Activated B cell treated with CpG ODN at 0.5 μM for 24 hours (primary cell): ENCODE data around the gene USP31. TPM values are rescaled to one million over a fixed set of nuclear protein-coding genes. Genes with fewer than 3 reads are reported as not detected.

Experiments
- ATAC-seq: fragments of 200-7000 bp; cut with Tn5 transposase; one replicate; pipeline ENCODE4 v1.10.0; 2021; ENCODE audit warnings: low read depth, mild to moderate bottlenecking, moderate library complexity
- CTCF ChIA-PET: fragments of 350-600 bp; sonication (Branson Sonifier 250); formaldehyde crosslinking; loops from one replicate; lab custom pipeline; 2021; ENCODE audit warnings: antibody characterized with exemption; lab: Charles Lee
- POLR2A ChIA-PET: fragments of 350-600 bp; sonication (Branson Sonifier 250); formaldehyde crosslinking; loops from one replicate; lab custom pipeline; 2021; ENCODE audit warnings: antibody characterized with exemption; lab: Charles Lee
- DNase-seq: peaks from one replicate; pipeline ENCODE4 v3.0.0; 2022
- H3K27ac Mint-ChIP-seq: one replicate; pipeline ENCODE4 v1.8.0; 2020; ENCODE audit warnings: mixed read lengths
- H3K27me3 Mint-ChIP-seq: one replicate; pipeline ENCODE4 v1.8.0; 2021; ENCODE audit warnings: mixed read lengths
- H3K36me3 Mint-ChIP-seq: one replicate; pipeline ENCODE4 v1.8.0; 2021; ENCODE audit warnings: low read depth, mixed read lengths
- H3K4me1 Mint-ChIP-seq: one replicate; pipeline ENCODE4 v1.8.0; 2021; ENCODE audit warnings: mixed read lengths
- H3K4me3 Mint-ChIP-seq: one replicate; pipeline ENCODE4 v1.8.0; 2020; ENCODE audit warnings: mild to moderate bottlenecking, mixed read lengths
- H3K9me3 Mint-ChIP-seq: one replicate; pipeline ENCODE4 v1.8.0; 2020; ENCODE audit warnings: mixed read lengths
- intact Hi-C: fragments of 100-400 bp; cut with micrococcal nuclease; formaldehyde crosslinking; loops from one replicate; pipeline ENCODE4 v1.15.1; 2024
- total RNA-seq: library from RNA; stranded (reverse); gene quantifications from 2 replicates; pipeline ENCODE4 v1.2.3, GENCODE V29; 2022
- TF ChIP-seq, protein P1 (sequence below): fragments of 200-600 bp; IDR thresholded peaks from one replicate; pipeline ENCODE4 v1.8.0; 2022; ENCODE audit warnings: antibody characterized with exemption, mild to moderate bottlenecking

Gene USP31
- total RNA-seq, 1 donor from 2014 or later: 4.6 TPM

- H3K36me3 Mint-ChIP-seq: no peaks in the 10 kb centered on the region
- ChIA-PET POLR2A (no interaction called here), CTCF (no interaction called here)
- TF ChIP-seq, protein P1, sequence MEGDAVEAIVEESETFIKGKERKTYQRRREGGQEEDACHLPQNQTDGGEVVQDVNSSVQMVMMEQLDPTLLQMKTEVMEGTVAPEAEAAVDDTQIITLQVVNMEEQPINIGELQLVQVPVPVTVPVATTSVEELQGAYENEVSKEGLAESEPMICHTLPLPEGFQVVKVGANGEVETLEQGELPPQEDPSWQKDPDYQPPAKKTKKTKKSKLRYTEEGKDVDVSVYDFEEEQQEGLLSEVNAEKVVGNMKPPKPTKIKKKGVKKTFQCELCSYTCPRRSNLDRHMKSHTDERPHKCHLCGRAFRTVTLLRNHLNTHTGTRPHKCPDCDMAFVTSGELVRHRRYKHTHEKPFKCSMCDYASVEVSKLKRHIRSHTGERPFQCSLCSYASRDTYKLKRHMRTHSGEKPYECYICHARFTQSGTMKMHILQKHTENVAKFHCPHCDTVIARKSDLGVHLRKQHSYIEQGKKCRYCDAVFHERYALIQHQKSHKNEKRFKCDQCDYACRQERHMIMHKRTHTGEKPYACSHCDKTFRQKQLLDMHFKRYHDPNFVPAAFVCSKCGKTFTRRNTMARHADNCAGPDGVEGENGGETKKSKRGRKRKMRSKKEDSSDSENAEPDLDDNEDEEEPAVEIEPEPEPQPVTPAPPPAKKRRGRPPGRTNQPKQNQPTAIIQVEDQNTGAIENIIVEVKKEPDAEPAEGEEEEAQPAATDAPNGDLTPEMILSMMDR: no peak
- peaks cover 6% of the 10 kb centered on the region for H3K9me3 Mint-ChIP-seq
- ATAC-seq: no peak
- H3K4me1 Mint-ChIP-seq: no peaks in the 10 kb centered on the region
- no peak overlapping the region for H3K4me3 Mint-ChIP-seq
- intact Hi-C loops: no loop called here
- no peak overlapping the region for H3K27ac Mint-ChIP-seq
- H3K27me3 Mint-ChIP-seq: peaks cover 37% of the 10 kb centered on the region
- no peak for DNase-seq
These were observed 96.2 kb downstream of the USP31 start for GRCh38 chr16:23052908-23053580.

DNA sequence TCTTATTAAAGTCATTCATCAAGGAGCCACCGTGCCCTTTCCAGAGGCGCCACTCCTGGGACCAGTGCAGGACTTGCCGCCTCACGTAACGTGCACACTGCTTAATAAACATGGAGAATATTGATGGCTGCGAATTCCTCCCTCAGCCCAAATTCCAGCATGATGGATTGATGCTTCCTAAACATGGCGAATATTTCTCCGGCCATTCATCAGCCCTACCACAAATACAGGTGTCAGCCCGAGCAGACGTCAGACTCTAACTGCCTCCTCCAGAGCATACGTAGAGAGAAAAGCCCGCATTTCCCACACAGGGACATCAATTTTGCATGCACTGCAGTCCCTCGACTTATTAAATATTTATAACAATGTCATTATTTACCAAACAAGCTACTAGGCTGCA lies 97.0 kb downstream of the USP31 start:
- ChIA-PET POLR2A (no interaction called here), CTCF (no interaction called here)
- Mint-ChIP-seq H3K36me3 (no peaks in the 10 kb centered on the region), H3K27ac (no peak overlapping the region), H3K4me1 (no peaks in the 10 kb centered on the region), H3K9me3 (peaks cover 6% of the 10 kb centered on the region), H3K4me3 (no peak overlapping the region), H3K27me3 (peaks cover 40% of the 10 kb centered on the region)
- intact Hi-C loops: no loop called here
- ATAC-seq (no peak), DNase-seq (no peak)
- TF ChIP-seq, protein P1: no peak

GRCh38 chr16:23051587-23051986 lies 97.7 kb downstream of the USP31 start:
- Mint-ChIP-seq H3K27ac (no peak overlapping the region), H3K27me3 (peaks cover 39% of the 10 kb centered on the region), H3K36me3 (no peaks in the 10 kb centered on the region), H3K9me3 (peaks cover 6% of the 10 kb centered on the region), H3K4me3 (no peak overlapping the region), H3K4me1 (no peaks in the 10 kb centered on the region)
- ChIA-PET POLR2A (no interaction called here), CTCF (no interaction called here)
- DNase-seq (no peak), ATAC-seq (no peak)
- TF ChIP-seq, protein P1: no peak
- intact Hi-C loops: no loop called here

- peaks cover 42% of the 10 kb centered on the region for H3K27me3 Mint-ChIP-seq
- intact Hi-C loops: no loop called here
- TF ChIP-seq, protein P1: no peak
- no peak overlapping the region for H3K27ac Mint-ChIP-seq
- ATAC-seq (no peak), DNase-seq (no peak)
- H3K4me3 Mint-ChIP-seq: no peak overlapping the region
- ChIA-PET CTCF (no interaction called here), POLR2A (no interaction called here)
- no peaks in the 10 kb centered on the region for H3K4me1 Mint-ChIP-seq
- H3K9me3 Mint-ChIP-seq: peaks cover 11% of the 10 kb centered on the region
- H3K36me3 Mint-ChIP-seq: no peaks in the 10 kb centered on the region
These were observed 101.1 kb downstream of the USP31 start for GRCh38 chr16:23048164-23048563.

- H3K4me1 Mint-ChIP-seq: no peaks in the 10 kb centered on the region
- no peak overlapping the region for H3K27ac Mint-ChIP-seq
- CTCF ChIA-PET: no interaction called here
- no peak overlapping the region for H3K4me3 Mint-ChIP-seq
- DNase-seq (no peak), ATAC-seq (no peak)
- TF ChIP-seq, protein P1: no peak
- no peaks in the 10 kb centered on the region for H3K36me3 Mint-ChIP-seq
- POLR2A ChIA-PET: no interaction called here
- intact Hi-C loops: no loop called here
- peaks cover 30% of the 10 kb centered on the region for H3K27me3 Mint-ChIP-seq
- peaks cover 11% of the 10 kb centered on the region for H3K9me3 Mint-ChIP-seq
These were observed 104.2 kb downstream of the USP31 start for GRCh38 chr16:23045025-23045424.
